ENCODE results near the gene EMD.

- TF ChIP-seq, protein P1, sequence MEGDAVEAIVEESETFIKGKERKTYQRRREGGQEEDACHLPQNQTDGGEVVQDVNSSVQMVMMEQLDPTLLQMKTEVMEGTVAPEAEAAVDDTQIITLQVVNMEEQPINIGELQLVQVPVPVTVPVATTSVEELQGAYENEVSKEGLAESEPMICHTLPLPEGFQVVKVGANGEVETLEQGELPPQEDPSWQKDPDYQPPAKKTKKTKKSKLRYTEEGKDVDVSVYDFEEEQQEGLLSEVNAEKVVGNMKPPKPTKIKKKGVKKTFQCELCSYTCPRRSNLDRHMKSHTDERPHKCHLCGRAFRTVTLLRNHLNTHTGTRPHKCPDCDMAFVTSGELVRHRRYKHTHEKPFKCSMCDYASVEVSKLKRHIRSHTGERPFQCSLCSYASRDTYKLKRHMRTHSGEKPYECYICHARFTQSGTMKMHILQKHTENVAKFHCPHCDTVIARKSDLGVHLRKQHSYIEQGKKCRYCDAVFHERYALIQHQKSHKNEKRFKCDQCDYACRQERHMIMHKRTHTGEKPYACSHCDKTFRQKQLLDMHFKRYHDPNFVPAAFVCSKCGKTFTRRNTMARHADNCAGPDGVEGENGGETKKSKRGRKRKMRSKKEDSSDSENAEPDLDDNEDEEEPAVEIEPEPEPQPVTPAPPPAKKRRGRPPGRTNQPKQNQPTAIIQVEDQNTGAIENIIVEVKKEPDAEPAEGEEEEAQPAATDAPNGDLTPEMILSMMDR (IDR thresholded peaks at IDR 0.05 in 2 of 3, conservative IDR thresholded peaks at IDR 0.05 in 1 of 3; ENCODE audit: control insufficient read depth in 2 of 3, extremely low read depth in 1 of 3, insufficient read depth in 1 of 3, low read depth in 3 of 3, low read length in 3 of 3), result no peak
- no peak for TF ChIP-seq MTA2 (IDR thresholded peaks at IDR 0.05; ENCODE audit: low read depth)
- TF ChIP-seq HDAC2 (IDR thresholded peaks at IDR 0.05), result no peak
- no peak for TF ChIP-seq IKZF2 (IDR thresholded peaks at IDR 0.05)
- no peak for TF ChIP-seq EP300 (IDR thresholded peaks at IDR 0.05; ENCODE audit: borderline replicate concordance in 1 of 2, control insufficient read depth in 1 of 2, low read depth in 2 of 2, low read length in 2 of 2)
- TF ChIP-seq, protein P2, sequence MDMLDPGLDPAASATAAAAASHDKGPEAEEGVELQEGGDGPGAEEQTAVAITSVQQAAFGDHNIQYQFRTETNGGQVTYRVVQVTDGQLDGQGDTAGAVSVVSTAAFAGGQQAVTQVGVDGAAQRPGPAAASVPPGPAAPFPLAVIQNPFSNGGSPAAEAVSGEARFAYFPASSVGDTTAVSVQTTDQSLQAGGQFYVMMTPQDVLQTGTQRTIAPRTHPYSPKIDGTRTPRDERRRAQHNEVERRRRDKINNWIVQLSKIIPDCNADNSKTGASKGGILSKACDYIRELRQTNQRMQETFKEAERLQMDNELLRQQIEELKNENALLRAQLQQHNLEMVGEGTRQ (IDR thresholded peaks at IDR 0.05; ENCODE audit: borderline replicate concordance, low read depth, low read length), result no peak
- no peak for TF ChIP-seq EZH2 (IDR thresholded peaks at IDR 0.05; ENCODE audit: borderline replicate concordance, control insufficient read depth, low read depth, low read length)
- TF ChIP-seq POLR2AphosphoS2 (IDR thresholded peaks at IDR 0.05; ENCODE audit: low read depth, low read length), result no peak
Measured at GRCh38 chrX:154352466-154352865, 26.6 kb upstream of the EMD start.
